HUES6 (cell line): ENCODE results near the gene EMSY.

Experiments
- H3K27ac ChIP-seq: 2 replicates; pipeline ENCODE4 v1.7.0; 2013; ENCODE audit warnings: low read depth, mild to moderate bottlenecking, low read length, inconsistent platforms
- H3K27me3 ChIP-seq: 2 replicates; pipeline ENCODE4 v1.6.1; 2013; ENCODE audit warnings: low read length; ENCODE audit not compliant: control insufficient read depth, insufficient read depth
- H3K36me3 ChIP-seq: 2 replicates; pipeline ENCODE4 v1.6.1; 2013; ENCODE audit warnings: low read length; ENCODE audit not compliant: control insufficient read depth, insufficient read depth
- H3K4me1 ChIP-seq: 2 replicates; pipeline ENCODE4 v1.6.1; 2013; ENCODE audit warnings: low read length; ENCODE audit not compliant: control insufficient read depth, insufficient read depth
- H3K4me3 ChIP-seq: 2 replicates; pipeline ENCODE4 v1.5.1; 2013; ENCODE audit warnings: low read depth, low read length
- H3K9ac ChIP-seq: one replicate; pipeline ENCODE4 v1.6.1; 2013; ENCODE audit warnings: mild to moderate bottlenecking, low read length
- H3K9me3 ChIP-seq: 2 replicates; pipeline ENCODE4 v1.6.1; 2013; ENCODE audit warnings: low read depth, low read length; ENCODE audit not compliant: control insufficient read depth, insufficient read depth

EMSY gene

DNA sequence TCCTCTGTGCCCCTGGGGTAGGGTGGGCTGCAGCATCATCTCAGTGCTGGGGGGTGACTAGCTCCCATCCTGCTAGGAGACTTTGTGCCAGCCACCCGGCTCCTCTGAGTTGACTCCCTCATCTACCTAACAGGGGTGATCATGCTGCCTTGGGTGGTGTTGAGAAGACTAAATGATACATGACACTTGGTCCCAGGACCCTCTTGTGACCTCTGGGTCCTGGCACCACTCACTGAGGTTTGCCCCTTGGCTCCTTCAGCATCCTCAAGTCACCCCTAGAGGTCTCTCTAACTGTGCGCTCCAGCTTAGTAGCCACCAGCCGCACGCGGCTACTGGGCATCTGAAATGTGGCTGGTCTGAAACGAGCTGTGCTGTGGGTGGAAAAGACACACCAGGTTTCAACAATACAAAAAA is 153.6 kb downstream of the EMSY start:
- Histone ChIP-seq H3K27ac (no peak overlapping the region), H3K9me3 (no peaks in the 10 kb centered on the region), H3K4me1 (peaks cover 10% of the 10 kb centered on the region; the same call in 1 of the 2 replicates), H3K9ac (no peak overlapping the region), H3K27me3 (no peaks in the 10 kb centered on the region), H3K36me3 (no peaks in the 10 kb centered on the region), H3K4me3 (no peak overlapping the region)

GRCh38 chr11:76599041-76600013 is 154.5 kb downstream of the EMSY start:
- H3K36me3 ChIP-seq = no peaks in the 10 kb centered on the region
- no peak overlapping the region for H3K9ac ChIP-seq
- no peak overlapping the region for H3K27ac ChIP-seq
- H3K4me1 ChIP-seq = peaks cover 10% of the 10 kb centered on the region; the same call in 1 of the 2 replicates
- no peak overlapping the region for H3K4me3 ChIP-seq
- no peaks in the 10 kb centered on the region for H3K27me3 ChIP-seq
- H3K9me3 ChIP-seq = no peaks in the 10 kb centered on the region

DNA sequence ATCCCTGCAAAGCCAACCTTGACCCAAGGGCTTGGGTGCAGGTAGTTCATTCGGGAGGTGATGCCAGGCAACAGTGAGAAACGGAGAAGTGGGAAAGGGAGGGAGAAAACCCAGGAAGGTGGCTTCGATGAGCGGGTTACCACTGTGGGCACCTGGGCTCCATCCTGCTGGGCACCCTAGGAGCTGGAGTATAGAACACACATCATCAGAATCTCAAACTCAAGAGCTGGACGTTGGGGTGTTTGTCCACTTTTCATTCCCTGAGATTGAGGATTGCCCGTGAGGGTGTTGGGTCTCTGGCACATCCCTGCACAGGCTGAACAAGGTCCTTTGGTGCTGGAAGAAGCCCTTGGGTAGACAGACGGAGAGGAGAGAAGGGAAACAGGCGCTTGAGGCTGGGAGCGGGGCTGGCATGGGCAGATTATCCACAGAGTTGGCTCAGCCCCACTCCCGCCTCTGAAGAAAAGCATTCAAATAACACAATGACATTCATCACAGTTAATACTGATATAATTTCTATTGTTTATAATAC is 155.4 kb downstream of the EMSY start:
- H3K9me3 ChIP-seq = peaks cover under 1% of the 10 kb centered on the region; the same call in 1 of the 2 replicates
- H3K4me3 ChIP-seq = no peak overlapping the region
- H3K9ac ChIP-seq = no peak overlapping the region
- H3K27ac ChIP-seq = no peak overlapping the region
- H3K4me1 ChIP-seq = peaks cover 10% of the 10 kb centered on the region; the same call in 1 of the 2 replicates
- no peaks in the 10 kb centered on the region for H3K27me3 ChIP-seq
- H3K36me3 ChIP-seq = no peaks in the 10 kb centered on the region

- Histone ChIP-seq H3K36me3 (no peaks in the 10 kb centered on the region), H3K9me3 (peaks cover 9% of the 10 kb centered on the region), H3K27ac (no peak overlapping the region), H3K4me1 (peaks cover 10% of the 10 kb centered on the region; the same call in 1 of the 2 replicates), H3K9ac (no peak overlapping the region), H3K4me3 (no peak overlapping the region), H3K27me3 (no peaks in the 10 kb centered on the region)
Measured at GRCh38 chr11:76601272-76601671, 156.5 kb downstream of the EMSY start.

DNA sequence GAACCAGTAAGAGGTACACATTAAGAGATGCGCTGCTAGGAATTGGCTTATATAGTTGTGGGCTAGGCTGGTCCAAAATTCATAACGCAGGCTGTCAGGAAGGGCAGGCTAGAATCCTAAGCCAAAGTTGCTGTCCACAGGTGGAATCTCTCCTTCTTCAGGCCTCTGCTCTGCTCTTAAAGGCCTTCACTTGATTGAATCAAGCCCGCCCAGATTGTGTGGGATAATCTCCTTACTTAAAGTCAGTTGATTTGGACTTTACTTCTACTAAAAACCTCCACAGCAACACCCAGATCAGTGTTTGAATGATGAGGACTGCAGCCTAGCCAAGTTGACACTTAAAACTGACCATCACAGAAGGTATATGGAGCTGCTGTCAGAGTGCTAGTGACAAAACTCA is 156.9 kb downstream of the EMSY start:
- Histone ChIP-seq H3K4me3 (no peak overlapping the region), H3K9me3 (peaks cover 13% of the 10 kb centered on the region), H3K9ac (no peak overlapping the region), H3K27me3 (no peaks in the 10 kb centered on the region), H3K4me1 (peaks cover 10% of the 10 kb centered on the region; the same call in 1 of the 2 replicates), H3K27ac (no peak overlapping the region), H3K36me3 (no peaks in the 10 kb centered on the region)

DNA sequence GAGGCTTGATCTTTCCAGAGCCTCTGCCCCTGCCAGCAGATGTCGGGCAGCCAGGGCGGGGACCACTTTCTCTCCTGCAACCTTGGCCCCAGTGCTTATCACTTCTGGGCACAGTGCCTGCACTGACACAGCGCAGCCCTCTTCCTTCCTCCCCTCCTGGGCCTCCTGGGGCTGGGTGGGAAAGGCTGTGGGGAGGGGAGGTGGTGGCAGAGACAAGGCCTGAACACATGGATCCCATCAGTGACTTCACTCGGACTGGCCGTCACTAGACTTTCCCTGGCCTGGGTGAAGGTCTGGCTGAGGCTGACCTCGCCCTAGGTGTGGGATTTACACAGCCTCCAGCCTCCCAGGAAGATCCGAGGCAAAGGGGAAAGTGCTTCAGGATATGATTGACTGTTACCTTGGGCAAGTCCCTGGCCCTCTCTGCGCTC is 157.6 kb downstream of the EMSY start:
- Histone ChIP-seq H3K9me3 (peaks cover 13% of the 10 kb centered on the region), H3K9ac (no peak overlapping the region), H3K27me3 (no peaks in the 10 kb centered on the region), H3K4me3 (no peak overlapping the region), H3K36me3 (no peaks in the 10 kb centered on the region), H3K4me1 (peaks cover 10% of the 10 kb centered on the region; the same call in 1 of the 2 replicates), H3K27ac (no peak overlapping the region)
